Measurements from ENCODE around the gene ATP5F1B.

The ATP5F1B gene

DNA sequence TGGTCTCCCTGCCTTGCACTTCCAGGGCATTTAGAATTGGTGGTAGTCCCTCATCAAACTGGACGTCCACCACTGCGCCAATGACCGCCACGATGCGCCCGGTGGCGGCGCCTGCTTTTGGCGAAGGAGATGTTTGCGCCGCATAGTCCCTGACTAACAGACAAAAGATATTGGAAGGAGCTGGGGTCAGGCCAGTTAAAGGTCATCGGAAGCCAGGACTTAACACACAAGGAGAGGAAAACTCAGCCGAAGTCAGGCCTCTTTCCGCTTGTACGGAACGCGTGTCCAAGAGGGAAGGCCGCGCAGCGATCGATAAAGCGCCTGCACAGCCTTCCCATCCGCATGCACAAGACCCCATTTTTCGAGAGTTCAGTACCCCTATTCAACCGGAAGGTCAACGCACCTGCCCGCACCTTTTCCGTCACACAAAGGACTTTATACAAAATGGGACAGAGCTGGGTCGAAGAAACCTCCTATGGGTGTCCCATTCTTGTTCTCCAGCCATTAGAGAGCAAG is 525 bp downstream of the ATP5F1B start:
- no peak for FAIRE-seq

DNA sequence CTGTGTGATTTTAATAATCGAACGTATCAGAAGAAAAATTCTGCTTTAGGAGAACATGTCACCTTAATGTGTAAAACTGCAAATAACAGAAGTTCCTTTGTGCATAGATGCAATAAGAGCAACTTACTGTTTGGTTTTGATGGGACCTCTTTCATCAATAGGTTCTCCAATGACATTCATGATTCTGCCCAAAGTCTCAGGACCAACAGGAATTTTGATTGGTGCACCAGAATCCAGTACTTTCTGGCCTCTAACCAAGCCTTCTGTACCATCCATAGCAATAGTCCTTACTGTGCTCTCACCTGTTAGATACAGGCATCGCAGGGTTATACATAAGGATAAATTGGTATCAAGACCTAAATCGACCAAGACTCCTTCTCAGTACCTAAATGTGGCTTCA is 1.1 kb downstream of the ATP5F1B start:
- no peak for FAIRE-seq

DNA sequence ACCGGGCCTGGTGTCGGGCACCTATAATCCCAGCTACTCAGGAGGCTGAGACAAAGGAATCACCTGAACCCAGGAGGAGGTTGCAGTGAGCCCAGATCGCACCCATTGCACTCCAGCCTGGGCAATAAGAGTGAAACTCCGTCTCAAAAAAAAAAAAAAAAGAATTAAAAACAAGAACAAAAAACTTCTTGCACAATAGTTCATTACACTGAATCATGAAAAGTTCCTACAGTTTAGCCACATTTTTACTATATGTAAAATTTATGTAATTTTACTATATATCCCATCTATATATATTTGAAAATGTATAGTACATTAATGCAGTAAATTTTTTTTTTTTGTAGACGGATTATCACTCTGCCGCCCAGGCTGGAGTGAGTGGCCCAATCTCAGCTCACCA is 4.6 kb downstream of the ATP5F1B start:
- FAIRE-seq = no peak

DNA sequence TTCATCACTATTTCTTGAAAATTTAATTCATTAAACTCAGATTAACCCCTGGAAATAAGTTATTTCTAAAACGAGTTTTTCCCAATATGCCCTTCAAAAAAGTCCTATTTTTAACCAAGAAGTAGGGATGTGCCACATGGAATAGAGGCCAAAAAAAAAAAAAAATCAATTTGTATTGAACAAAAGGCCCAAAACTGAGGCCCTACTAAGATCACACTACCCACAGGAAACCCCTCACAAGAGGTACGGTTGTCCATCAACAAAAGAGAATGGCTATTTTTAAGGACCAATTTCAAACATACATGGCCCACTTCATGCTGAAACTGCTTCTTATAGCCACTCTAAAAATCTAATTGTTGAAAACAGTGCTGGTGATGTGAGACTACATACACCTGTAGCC is 8.2 kb downstream of the ATP5F1B start:
- no peak for FAIRE-seq

DNA sequence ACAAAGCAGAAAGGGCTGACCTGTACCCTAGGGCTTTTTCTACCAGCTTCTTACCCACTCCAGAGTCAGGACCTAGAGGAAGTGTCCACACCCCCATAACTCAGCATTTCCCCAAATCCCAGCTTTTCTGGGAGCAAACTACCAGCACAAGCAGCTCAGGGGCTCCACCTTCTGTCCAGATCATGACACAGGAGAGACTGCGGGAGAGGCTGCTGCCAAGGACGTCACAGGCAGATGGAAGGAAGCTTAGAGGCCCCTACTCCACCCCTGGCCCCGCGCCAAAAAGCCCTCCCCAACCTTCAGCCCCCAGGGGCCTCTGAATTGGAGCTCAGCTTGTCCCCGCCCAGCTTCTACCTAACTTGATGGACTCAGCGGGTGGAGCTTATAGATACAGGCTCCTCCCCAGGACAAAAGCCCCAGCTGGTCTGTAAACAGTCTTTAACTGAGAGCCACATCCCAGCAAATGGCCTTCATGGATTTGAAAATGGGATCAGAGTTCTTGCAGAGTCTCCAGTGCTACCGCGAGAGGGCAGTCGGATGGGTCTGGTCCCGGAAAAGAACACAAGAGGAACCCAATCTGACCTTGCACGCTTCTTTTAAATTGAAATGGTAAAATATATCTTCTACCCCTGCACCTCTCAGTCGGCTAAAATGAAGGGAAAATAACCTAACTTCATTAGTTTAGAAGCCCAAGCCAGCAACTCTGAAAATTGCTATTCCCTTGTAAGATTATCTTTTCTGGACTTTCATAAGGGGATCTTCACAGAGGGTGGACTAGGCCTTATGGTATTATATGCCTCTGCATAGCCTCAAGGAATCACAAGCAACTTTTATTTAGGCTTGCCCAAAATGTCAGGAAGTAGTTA is 8.9 kb downstream of the ATP5F1B start:
- FAIRE-seq = peak; percentile 93

DNA sequence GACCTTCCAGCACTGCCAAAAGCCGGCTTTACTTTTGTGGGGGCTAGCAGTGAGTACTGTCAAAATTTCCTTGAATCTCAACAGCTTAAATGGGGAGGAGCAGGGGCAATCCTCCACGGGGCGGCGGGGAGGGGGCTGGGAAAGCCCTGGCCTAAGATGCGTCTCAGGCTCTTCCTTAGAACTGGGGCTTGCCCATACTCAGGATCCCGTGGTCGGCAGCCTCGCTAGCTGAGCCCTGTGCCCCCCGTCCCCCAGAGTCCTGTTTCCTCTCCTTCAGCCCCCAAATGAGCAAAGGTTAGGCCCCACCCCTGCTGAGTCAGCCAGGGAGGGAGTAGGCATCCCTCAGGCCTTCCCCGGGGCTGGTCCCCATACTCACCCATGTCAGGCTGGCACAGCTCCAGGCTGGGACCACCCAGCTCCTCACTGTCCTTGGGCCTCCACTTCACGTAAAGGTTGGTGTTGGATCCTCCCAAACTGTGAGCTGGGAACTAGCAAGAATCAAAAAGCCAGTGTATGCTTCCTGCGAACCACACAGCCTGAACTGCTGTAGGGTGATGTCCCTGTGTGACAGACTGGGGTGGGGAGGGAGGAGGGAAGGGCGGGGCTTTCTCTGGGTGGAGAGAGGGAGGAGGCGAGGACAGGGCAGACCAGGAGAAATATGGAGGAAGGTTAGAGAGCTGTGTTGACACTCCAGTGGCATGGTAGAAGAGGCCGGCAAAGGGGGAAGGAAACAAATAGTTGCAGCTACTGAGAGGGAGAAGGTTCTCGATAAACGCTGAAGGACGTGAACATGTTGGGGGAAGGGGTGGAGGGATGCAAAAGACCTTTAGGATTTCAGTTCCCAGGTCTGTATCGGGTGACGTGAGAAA is 9.7 kb downstream of the ATP5F1B start:
- no peak for FAIRE-seq

DNA sequence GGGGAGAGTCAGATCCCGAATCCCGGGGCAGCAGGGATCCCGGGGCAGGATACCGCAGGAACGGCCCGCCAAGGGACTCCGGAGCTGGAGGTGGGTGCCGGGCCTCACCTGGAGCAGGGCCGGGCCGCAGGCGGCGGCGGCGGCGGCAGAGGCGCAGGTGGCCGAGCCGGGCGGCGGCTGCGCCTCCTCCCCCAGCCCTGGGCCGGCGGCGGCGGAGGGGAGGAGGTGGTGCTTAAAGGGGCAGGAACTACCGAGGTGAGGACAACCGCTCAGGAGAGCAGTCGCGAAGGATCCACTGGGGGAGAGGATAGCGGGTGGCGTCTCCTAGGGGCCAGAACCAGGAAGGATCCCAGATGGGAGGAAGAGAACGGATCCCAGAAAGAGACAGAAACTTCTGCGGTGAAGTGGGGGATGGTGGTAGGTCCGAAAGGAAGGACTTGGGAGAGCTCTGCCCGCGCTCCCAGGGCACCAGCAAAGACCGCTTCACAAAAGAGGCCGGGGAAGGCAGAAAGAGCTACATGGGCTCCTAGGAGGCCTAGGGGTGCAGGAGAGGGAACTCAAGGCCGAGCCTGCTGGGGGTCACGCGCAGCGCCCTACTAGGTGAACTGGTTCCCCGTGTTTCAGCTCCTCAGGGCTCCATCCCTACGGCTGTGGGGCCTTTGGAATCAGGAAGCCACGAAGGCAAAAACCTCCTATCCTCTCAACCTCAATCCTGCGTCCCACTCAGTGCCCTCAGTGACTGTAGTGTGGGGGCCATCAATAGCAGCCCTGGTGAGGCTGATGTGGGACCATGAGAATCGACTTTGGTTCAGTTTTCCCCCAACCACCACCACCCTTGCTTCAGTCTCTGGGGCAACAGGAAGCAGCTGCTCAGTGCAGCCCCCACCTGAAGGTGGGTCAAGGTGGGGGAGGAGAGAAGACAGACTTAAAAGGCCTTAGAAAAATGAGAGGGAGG is 10.7 kb downstream of the ATP5F1B start:
- no peak for FAIRE-seq

DNA sequence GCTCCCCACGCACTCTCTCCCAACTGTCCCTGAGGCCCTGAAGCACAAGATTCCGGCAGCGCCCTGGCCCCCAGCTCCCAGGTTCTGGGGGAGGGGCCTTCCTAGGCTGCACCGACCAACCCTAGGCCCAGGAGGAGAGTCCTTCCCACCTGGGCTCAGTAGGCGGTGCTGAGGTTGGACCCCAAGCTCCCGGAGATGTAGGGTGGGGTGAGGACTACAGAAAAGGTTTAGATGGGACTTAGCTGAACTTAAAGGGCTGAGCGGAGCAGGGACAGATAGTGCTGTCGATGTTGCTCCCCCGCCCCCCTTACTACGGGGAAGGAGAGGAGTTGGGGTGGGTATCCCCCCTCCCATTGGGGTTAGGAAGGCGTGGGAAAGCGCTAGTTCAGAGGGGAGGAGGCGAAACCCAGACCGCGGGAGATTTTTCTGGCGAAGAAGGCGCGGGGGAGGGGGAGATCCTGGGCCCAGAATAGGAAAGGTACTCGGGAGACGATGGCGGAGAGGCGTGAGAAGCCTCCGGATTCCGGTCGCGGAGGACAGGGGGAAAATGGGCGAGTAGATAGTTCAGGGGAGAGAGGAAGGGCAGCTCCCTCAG is 11.4 kb downstream of the ATP5F1B start:
- no peak for FAIRE-seq

DNA sequence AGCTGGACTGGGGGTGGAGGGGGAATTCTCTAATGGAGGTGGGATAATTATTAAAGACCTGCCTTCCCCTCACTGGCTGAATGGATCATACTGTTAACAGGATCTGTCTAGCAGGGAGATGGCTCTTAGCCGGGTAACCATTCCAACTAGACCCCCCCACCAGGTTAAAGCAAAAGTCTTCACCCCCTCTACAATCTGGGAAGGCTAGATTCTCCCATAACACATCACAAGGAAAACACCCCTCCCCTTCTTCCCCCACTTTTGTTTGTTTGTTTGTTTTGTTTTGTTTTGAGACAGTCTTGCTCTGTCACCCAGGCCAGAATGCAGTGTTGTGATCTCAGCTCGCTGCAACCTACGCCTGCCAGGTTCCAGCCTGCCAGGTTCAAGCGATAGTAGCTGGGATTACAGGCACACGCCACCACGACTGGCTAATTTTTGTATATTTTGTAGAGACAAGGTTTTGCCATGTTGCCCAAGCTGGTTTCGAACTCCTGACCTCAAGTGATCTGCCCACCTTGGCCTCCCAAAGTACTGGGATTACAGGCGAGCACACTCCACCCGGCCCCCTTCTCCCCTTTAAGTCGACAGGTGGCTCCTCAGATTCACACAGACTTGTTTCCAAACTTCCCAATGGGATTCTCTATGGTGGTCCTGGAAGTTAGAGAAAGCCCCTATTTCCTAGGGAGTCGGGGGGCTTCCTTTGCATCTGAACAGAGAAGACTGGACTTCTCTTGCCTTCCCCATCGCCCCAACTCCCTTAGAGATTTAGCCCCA is 12.1 kb downstream of the ATP5F1B start:
- no peak for FAIRE-seq

DNA sequence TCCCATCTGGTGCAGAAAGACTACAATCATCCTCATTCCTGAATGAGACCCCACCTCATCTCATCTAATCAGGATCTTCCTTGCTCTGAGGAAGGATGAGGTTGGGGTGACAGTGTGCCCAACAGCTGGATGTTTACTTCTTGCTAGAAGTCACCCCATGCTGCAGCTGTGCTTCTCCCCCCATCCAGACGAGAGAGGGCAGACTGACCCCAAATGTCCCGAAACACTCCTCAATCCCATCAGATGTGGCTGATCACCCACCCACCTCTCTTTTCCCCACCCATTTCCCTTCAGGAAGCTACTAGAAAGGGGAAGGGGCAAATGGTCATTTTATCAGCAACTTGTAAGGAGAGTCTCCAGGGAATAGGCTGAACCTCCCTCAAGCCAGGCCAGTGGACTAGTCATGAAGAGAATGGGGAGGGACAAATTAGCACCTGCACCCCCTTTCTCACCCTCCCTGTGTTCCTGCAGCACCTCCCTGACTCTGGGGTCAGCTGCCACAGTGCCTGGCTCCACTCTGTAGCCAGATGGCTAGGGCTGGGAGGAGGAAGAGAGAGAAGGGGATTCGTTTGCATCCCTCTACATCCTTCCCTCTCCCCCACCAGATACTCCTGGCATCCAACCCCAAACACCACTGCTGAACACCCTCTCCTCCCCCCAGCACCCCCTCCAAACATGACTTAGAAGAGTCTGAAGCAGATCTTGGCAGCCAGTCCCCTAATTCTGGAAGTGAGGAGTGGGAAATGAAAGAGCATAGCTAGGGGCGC is 12.9 kb downstream of the ATP5F1B start:
- no peak for FAIRE-seq

DNA sequence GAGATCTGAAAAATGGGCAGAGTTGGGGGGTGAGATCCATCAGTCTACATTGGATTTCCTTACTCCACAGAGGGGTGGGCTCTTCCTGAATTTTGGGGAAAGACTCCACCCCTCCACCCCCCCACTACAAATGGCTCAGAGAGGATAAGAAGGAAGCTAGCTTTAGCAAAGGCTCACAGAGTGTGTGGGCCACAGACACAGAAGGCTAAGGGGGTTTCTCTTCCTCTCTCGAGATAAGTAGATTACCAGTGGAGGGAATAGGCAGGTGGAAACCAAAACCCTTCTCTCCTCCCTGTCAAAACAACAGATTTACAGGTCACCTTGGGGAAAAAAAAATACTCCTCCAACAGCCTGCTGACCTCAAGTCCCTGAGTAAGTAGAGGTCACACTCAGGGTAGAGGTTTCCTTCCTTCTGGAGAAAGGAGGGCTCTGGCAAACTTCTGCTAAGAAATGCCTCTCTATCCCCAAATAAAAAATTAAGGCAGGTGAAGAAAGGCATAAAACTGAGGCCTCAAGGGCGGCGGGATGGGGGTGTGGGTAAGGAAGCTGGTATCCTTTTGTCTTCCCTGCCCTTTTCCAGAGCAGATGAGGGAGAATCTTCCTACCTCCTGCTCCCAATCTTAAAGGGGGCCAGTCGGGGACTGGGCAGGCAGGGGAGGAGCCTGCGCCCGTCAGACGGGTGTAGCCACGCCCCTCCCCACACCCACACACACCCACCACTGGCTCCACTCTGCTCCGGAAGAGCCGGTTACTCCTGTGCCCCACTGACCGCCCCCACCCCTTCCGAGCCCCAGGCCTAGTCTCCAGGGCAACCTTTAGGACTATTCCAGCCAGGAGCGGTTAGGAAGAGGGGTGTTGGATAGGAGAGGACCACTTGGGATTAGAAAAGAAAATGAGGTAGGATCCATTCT is 13.7 kb downstream of the ATP5F1B start:
- no peak for FAIRE-seq

DNA sequence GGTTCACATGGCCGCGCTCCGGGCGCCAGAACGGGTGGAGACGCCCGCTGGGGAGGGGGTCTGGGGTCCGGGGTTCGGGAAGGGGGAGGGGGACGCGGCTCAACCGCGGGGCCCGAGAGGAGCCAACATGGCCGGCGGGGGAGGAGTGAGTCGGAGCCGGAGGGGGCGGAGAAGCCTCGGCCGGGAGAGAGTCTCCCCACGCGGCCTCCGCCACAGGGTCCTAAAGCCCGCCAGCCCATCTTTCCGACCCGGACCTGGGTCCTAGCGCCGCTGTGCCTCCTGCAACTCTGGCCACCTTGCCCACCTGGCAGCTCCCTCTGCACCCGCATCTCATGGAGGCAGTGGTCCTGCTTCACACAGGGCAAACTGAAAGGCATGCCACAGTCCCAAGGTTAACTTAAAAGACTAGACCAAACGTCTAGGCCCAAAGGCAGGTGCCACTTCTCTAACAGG is 15.6 kb downstream of the ATP5F1B start, which contains the start of gene BAZ2A:
TSS of gene BAZ2A (minus strand) at position 147 of the 453 bp plus-strand sequence. CDS start 12,796 bp downstream, outside the sequence.
- no peak for FAIRE-seq

DNA sequence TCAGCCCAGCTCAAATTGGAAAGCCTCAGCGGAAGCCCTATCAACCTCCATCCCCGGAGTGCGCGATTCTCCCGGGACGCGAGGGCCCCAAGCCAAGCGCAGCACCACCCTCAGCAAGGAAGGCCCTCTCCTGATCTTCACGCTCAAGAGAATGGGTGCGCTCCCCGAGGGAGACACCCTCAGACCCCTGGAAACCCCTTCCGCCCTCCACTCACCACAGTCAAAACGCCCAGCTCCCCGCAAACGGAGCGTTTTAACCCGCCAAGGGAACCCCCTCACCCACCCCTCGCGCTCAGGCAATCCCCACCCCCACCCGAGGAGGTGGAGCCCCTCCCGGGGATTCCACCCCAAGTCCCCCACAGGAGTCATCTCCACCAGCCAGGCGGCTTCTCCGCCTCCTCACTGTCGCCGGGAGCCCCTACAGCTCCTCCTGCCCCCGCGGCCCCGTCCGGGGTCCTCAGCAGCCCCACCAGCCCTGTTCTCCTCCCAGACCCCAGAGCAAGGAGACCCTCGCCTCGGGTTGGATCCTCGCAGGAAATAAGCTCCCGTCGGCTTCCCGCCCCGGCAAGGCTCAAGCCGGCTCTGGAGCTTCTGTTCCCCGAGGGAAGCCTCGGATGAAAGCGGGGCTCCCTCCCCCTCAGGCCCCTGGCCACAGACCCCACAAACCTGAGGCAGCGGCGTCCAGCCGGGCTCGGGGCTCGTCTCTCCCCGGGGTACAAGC is 16.2 kb downstream of the ATP5F1B start:
- FAIRE-seq = no peak

DNA sequence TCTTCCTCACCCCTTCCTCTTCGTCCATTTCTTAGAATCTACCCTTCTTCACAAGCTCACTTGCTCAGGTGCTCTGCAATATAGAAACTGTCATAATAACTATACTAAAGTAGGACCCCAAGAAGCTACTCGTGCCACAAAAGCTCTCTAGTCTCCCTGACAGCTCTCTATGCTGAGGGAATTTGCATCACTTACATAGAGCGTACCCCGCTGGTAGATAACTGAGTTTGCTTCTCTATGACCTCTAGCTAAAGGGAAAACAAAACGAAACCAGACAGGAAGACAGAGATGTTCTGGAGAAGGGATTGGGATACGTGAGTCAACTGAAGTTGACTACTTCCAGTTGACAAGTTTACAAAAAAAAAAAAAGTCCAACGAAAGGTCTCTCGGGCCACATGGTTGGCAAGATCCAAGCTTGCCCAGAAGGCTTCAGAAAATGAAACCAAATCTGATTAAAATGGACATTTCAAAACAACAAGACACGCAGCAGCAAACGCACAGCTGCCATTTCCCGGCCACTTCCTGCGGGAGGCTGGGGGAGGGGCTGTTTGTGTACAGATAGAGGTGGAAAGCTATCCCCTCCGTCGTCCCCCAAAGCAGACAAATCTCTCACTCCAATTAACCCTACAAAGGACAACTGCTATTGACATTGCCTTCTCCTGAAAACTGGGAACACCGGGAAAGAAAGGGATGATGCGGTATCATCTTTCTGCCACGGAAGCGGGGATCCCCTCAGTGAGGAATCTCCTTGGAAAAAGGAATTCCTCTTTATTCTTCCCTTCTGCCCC is 16.9 kb downstream of the ATP5F1B start:
- FAIRE-seq = no peak

DNA sequence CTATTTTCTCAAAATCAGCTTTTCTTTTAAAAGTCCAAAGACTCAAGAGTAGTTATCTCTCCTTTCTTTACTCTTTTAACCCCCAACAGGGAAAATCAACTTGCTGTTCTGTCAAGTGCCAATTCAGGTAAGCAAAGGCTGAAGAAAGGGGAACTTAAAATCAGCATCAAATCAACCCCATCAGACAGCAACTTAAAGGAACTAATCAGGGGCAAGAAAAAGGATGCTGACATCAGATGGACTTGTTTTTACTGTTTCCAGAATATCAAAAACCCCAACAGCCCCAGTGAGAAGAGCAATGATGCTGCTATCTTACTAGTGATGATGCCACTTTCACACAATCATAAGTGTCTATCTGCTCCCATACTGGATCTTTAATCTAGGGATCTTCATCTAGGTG is 19.1 kb downstream of the ATP5F1B start:
- FAIRE-seq = no peak

DNA sequence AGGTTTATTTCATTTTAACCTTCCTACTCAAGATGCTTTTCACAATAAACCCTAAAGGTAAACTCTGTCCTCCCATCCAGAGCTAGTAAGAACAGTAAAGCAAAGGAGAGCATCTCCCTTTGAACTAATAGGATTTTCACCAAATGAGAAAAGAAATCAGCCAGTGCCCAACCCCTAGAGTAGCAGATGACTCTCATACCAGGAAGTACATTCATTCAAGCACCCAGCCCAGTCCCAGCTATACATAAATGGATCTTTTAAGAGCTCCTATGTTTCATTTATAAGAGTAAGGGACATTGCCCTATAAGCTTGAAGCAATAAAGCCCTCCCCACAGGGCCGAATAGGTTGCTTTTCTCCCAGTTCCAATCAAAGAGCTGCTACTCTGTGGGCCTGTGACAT is 23.2 kb downstream of the ATP5F1B start:
- no peak for FAIRE-seq

DNA sequence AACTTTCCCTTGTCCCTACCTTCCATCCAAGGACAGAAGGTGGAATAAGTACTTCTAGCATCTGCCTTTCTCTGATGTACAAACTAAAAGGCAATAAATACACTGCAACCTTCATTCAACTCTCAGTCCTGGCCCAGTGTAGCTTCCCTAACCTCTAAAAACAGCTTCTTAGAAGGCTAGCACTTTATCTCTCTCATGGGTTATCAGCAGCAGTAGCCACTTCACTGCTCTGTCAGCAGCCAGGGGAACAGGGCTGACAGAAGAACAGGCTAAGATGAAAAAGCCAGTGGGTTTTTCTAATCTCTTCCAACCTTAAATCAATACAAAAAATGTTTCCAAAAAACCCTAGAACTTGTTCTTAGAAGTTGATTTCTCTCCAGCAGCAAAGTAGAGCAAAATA is 28.9 kb downstream of the ATP5F1B start:
- FAIRE-seq = no peak

DNA sequence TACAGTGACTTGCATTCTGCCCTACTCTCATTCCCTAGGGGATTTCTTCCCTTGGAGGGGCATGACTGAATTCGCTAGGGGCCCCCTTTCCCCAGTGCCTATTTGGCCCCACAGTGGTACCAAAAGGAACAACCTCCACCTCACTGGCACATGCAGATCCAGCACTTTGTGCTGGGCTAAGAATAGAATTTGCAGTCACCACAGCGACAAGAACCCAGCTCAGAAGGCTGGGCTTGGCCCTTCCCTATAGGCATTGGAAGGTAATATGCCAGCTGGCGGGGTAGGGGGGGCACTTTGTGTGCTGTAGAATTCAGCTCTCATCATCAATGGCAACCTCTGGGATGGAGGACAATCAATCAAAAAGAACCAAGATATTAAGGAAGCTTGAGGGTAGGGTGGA is 29.5 kb downstream of the ATP5F1B start:
- FAIRE-seq = no peak

Measured in endometrium (tissue), 2 donors.